Measurements from ENCODE around the gene PGGT1B.
A peak's percentile ranks its signal among the peaks of the same experiment; 100 is the strongest.

The PGGT1B gene

GRCh38 chr5:115184770-115185169 lies 77.9 kb downstream of the PGGT1B start:
- Histone ChIP-seq H3K9me3 (ENCODE audit: control insufficient read depth, insufficient read depth, low read length) (no peaks in the 10 kb centered on the region), H3K9ac (ENCODE audit: low read depth, low read length) (no peak overlapping the region), H3K36me3 (ENCODE audit: insufficient read depth, low read length) (no peaks in the 10 kb centered on the region), H3K4me1 (ENCODE audit: insufficient read depth, low read length) (peaks cover 3% of the 10 kb centered on the region; the same call in 1 of the 2 replicates)

GRCh38 chr5:115181757-115182156 lies 80.9 kb downstream of the PGGT1B start:
- H3K36me3 ChIP-seq (ENCODE audit: insufficient read depth, low read length) = no peaks in the 10 kb centered on the region
- no peaks in the 10 kb centered on the region for H3K4me1 ChIP-seq (ENCODE audit: insufficient read depth, low read length)
- H3K9ac ChIP-seq (ENCODE audit: low read depth, low read length) = no peak overlapping the region
- no peaks in the 10 kb centered on the region for H3K9me3 ChIP-seq (ENCODE audit: control insufficient read depth, insufficient read depth, low read length)

- H3K4me1 ChIP-seq (ENCODE audit: insufficient read depth, low read length) = no peaks in the 10 kb centered on the region
- no peaks in the 10 kb centered on the region for H3K36me3 ChIP-seq (ENCODE audit: insufficient read depth, low read length)
- no peaks in the 10 kb centered on the region for H3K9me3 ChIP-seq (ENCODE audit: control insufficient read depth, insufficient read depth, low read length)
- H3K9ac ChIP-seq (ENCODE audit: low read depth, low read length) = peak overlapping the region; percentile 64
Measured at GRCh38 chr5:115180165-115180709, 82.4 kb downstream of the PGGT1B start.

- H3K9me3 ChIP-seq (ENCODE audit: control insufficient read depth, insufficient read depth, low read length) = no peaks in the 10 kb centered on the region
- H3K4me1 ChIP-seq (ENCODE audit: insufficient read depth, low read length) = no peaks in the 10 kb centered on the region
- H3K36me3 ChIP-seq (ENCODE audit: insufficient read depth, low read length) = no peaks in the 10 kb centered on the region
- peak overlapping the region; percentile 64; the same call in 1 of the 2 replicates for H3K9ac ChIP-seq (ENCODE audit: low read depth, low read length)
Measured at GRCh38 chr5:115179394-115180164, 83.1 kb downstream of the PGGT1B start.

GRCh38 chr5:115179030-115179393 lies 83.7 kb downstream of the PGGT1B start:
- no peaks in the 10 kb centered on the region for H3K36me3 ChIP-seq (ENCODE audit: insufficient read depth, low read length)
- peak overlapping the region; percentile 64; the same call in 1 of the 2 replicates for H3K9ac ChIP-seq (ENCODE audit: low read depth, low read length)
- no peaks in the 10 kb centered on the region for H3K9me3 ChIP-seq (ENCODE audit: control insufficient read depth, insufficient read depth, low read length)
- no peaks in the 10 kb centered on the region for H3K4me1 ChIP-seq (ENCODE audit: insufficient read depth, low read length)

GRCh38 chr5:115170929-115171510 lies 91.7 kb downstream of the PGGT1B start:
- Histone ChIP-seq H3K36me3 (ENCODE audit: insufficient read depth, low read length) (no peaks in the 10 kb centered on the region), H3K9me3 (ENCODE audit: control insufficient read depth, insufficient read depth, low read length) (peaks cover 13% of the 10 kb centered on the region; the same call in 1 of the 2 replicates), H3K4me1 (ENCODE audit: insufficient read depth, low read length) (no peaks in the 10 kb centered on the region), H3K9ac (ENCODE audit: low read depth, low read length) (peak overlapping the region; percentile 80)

GRCh38 chr5:115170134-115170928 lies 92.3 kb downstream of the PGGT1B start:
- Histone ChIP-seq H3K4me1 (ENCODE audit: insufficient read depth, low read length) (no peaks in the 10 kb centered on the region), H3K36me3 (ENCODE audit: insufficient read depth, low read length) (no peaks in the 10 kb centered on the region), H3K9ac (ENCODE audit: low read depth, low read length) (peak overlapping the region; percentile 80)

GRCh38 chr5:115169487-115170133 lies 93.1 kb downstream of the PGGT1B start, which contains the start of gene TRIM36:
Gene TRIM36, minus strand, starts transcription at chr5:115169908. Its CDS starts 274 bp downstream, at chr5:115169634.
- H3K4me1 ChIP-seq (ENCODE audit: insufficient read depth, low read length) = no peaks in the 10 kb centered on the region
- no peaks in the 10 kb centered on the region; the same call in 1 of the 2 replicates for H3K36me3 ChIP-seq (ENCODE audit: insufficient read depth, low read length)
- peak within 1 kb of the TSS; percentile 80 for H3K9ac ChIP-seq (ENCODE audit: low read depth, low read length)
- peaks cover 18% of the 10 kb centered on the region; the same call in 1 of the 2 replicates for H3K9me3 ChIP-seq (ENCODE audit: control insufficient read depth, insufficient read depth, low read length)

More at GRCh38 chr5:115170134-115170928, 92.3 kb downstream of the PGGT1B start:
- peaks cover 14% of the 10 kb centered on the region; the same call in 1 of the 2 replicates for H3K9me3 ChIP-seq (ENCODE audit: control insufficient read depth, insufficient read depth, low read length)

GRCh38 chr5:115168829-115169486 lies 93.7 kb downstream of the PGGT1B start:
- H3K36me3 ChIP-seq (ENCODE audit: insufficient read depth, low read length) = no peaks in the 10 kb centered on the region; the same call in 1 of the 2 replicates
- H3K4me1 ChIP-seq (ENCODE audit: insufficient read depth, low read length) = no peaks in the 10 kb centered on the region
- peak overlapping the region; percentile 80 for H3K9ac ChIP-seq (ENCODE audit: low read depth, low read length)
- H3K9me3 ChIP-seq (ENCODE audit: control insufficient read depth, insufficient read depth, low read length) = peaks cover 18% of the 10 kb centered on the region; the same call in 1 of the 2 replicates

- Histone ChIP-seq H3K4me1 (ENCODE audit: insufficient read depth, low read length) (no peaks in the 10 kb centered on the region), H3K9ac (ENCODE audit: low read depth, low read length) (no peak overlapping the region), H3K36me3 (ENCODE audit: insufficient read depth, low read length) (no peaks in the 10 kb centered on the region; the same call in 1 of the 2 replicates), H3K9me3 (ENCODE audit: control insufficient read depth, insufficient read depth, low read length) (peaks cover 18% of the 10 kb centered on the region; the same call in 1 of the 2 replicates)
Measured at GRCh38 chr5:115166744-115167393, 95.8 kb downstream of the PGGT1B start.

- no peak overlapping the region for H3K9ac ChIP-seq (ENCODE audit: low read depth, low read length)
- peaks cover 18% of the 10 kb centered on the region; the same call in 1 of the 2 replicates for H3K9me3 ChIP-seq (ENCODE audit: control insufficient read depth, insufficient read depth, low read length)
- no peaks in the 10 kb centered on the region; the same call in 1 of the 2 replicates for H3K36me3 ChIP-seq (ENCODE audit: insufficient read depth, low read length)
- no peaks in the 10 kb centered on the region for H3K4me1 ChIP-seq (ENCODE audit: insufficient read depth, low read length)
Measured at GRCh38 chr5:115165790-115166189, 96.9 kb downstream of the PGGT1B start.

GRCh38 chr5:115160975-115161475 lies 101.7 kb downstream of the PGGT1B start:
- H3K36me3 ChIP-seq (ENCODE audit: insufficient read depth, low read length) = no peaks in the 10 kb centered on the region; the same call in 1 of the 2 replicates
- H3K4me1 ChIP-seq (ENCODE audit: insufficient read depth, low read length) = no peaks in the 10 kb centered on the region
- no peak overlapping the region for H3K9ac ChIP-seq (ENCODE audit: low read depth, low read length)
- H3K9me3 ChIP-seq (ENCODE audit: control insufficient read depth, insufficient read depth, low read length) = peaks cover 6% of the 10 kb centered on the region; the same call in 1 of the 2 replicates

Data from ES-I3 (cell line).